ENCODE measurements around the gene SMIM21.

Gene SMIM21

GRCh38 chr18:75363446-75364225 lies 63.9 kb downstream of the SMIM21 start:
- no peak for DNase-seq (ENCODE audit: low read depth)
- no peak overlapping the region for H3K4me3 ChIP-seq (ENCODE audit: control insufficient read depth, low read depth, low read length)
- TF ChIP-seq CTCF (conservative IDR thresholded peaks at IDR 0.05; ENCODE audit: control insufficient read depth, insufficient read depth, low read depth, low read length): no peak

GRCh38 chr18:75362435-75362834 lies 65.1 kb downstream of the SMIM21 start:
- H3K4me3 ChIP-seq (ENCODE audit: control insufficient read depth, low read depth, low read length): no peak overlapping the region
- no peak for DNase-seq (ENCODE audit: low read depth)
- no peak for TF ChIP-seq CTCF (conservative IDR thresholded peaks at IDR 0.05; ENCODE audit: control insufficient read depth, insufficient read depth, low read depth, low read length)

- DNase-seq (ENCODE audit: low read depth): no peak
- H3K4me3 ChIP-seq (ENCODE audit: control insufficient read depth, low read depth, low read length): no peak overlapping the region
These were observed 66.6 kb downstream of the SMIM21 start for GRCh38 chr18:75360941-75361340.

GRCh38 chr18:75360215-75360614 lies 67.3 kb downstream of the SMIM21 start:
- TF ChIP-seq CTCF (conservative IDR thresholded peaks at IDR 0.05; ENCODE audit: control insufficient read depth, insufficient read depth, low read depth, low read length): no peak
- no peak for DNase-seq (ENCODE audit: low read depth)
- no peak overlapping the region for H3K4me3 ChIP-seq (ENCODE audit: control insufficient read depth, low read depth, low read length)

More at GRCh38 chr18:75360941-75361340, 66.6 kb downstream of the SMIM21 start:
- no peak for TF ChIP-seq CTCF (conservative IDR thresholded peaks at IDR 0.05; ENCODE audit: control insufficient read depth, insufficient read depth, low read depth, low read length)

All from fibroblast of mammary gland (primary cell).